ENCODE results near the gene PPARG.

DNA sequence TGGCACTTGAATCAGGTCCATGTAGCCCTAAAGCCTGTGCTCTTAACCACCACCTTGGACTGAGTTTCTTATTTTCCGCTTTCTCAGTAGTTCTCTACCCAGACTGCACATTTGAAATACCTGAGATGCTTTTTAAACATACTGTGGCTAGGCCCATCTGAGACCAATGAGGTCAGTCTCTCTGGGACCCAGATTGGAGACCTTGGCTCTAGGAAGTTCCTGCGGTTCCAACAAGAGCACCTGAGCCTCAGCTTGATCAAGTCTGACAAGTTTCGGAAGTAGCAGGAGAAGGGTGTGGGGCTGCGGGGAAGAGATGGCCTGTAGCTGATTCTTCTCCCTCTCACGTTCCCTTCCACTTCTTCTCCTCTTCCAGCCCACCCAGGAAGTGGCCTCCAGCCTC, 183.9 kb downstream of the PPARG start:
- TF ChIP-seq POLR2A (IDR thresholded peaks at IDR 0.05) (no peak), CTCF (IDR thresholded peaks at IDR 0.05) (no peak)

Data from upper lobe of left lung (tissue), 4 donors.